Nephron (organoid): ENCODE results near the gene ZNF256.
A peak's percentile ranks its signal among the peaks of the same experiment; 100 is the strongest.
"Not testable (repeated sequence)": the region's sequence is repeated elsewhere in the genome, so short reads cannot be mapped to it uniquely, and the experiment has no call there.

Experiments used
- H3K27ac Mint-ChIP-seq, 3 experiments: 2 replicates each; pipeline ENCODE4 v1.8.0; 2020; ENCODE audit warnings: mixed read lengths in 3 of 3, mild to moderate bottlenecking in 2 of 3, moderate library complexity in 1 of 3
- H3K27me3 Mint-ChIP-seq: 2 replicates; pipeline ENCODE4 v1.8.0; 2021; ENCODE audit warnings: low read depth, mild to moderate bottlenecking, moderate library complexity, mixed read lengths
- H3K36me3 Mint-ChIP-seq: 2 replicates; pipeline ENCODE4 v1.8.0; 2020; ENCODE audit warnings: low read depth, mixed read lengths
- H3K4me1 Mint-ChIP-seq: 2 replicates; pipeline ENCODE4 v1.8.0; 2020; ENCODE audit warnings: mixed read lengths
- H3K4me3 Mint-ChIP-seq, 3 experiments: 2 replicates each; pipeline ENCODE4 v1.8.0; 2020; ENCODE audit warnings: mild to moderate bottlenecking in 3 of 3, mixed read lengths in 3 of 3, moderate library complexity in 2 of 3
- H3K9me3 Mint-ChIP-seq: 2 replicates; pipeline ENCODE4 v1.8.0; 2020; ENCODE audit warnings: mixed read lengths
- CTCF ChIP-seq, 3 experiments: fragments of 200-600 bp; sonication (generic); IDR thresholded peaks; one replicate each; pipeline ENCODE4 v1.5.0; 2021; ENCODE audit warnings: antibody characterized with exemption in 3 of 3; ENCODE audit not compliant: unreplicated experiment in 3 of 3

Gene ZNF256

DNA sequence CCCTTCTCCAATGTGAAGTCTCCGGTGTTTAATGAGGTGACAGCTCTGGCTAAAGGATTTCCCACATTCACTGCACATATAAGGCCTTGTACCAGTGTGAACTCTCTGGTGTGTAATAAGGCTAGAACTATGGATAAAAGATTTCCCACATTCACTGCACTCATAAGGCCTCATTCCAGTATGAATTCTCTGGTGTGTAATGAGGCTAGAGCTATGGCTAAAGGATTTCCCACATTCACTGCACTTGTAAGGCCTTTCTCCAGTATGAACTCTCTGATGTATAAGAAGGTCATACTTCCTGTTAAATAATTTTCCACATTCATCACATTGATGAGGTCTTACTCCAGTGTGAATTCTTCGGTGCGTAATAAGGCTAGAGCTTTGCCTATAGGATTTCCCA is 5.9 kb downstream of the ZNF256 start:
- peaks cover 75% of the 10 kb centered on the region for H3K9me3 Mint-ChIP-seq
- H3K4me3 Mint-ChIP-seq, result no peak overlapping the region
- H3K27ac Mint-ChIP-seq, result no peak overlapping the region
- H3K4me1 Mint-ChIP-seq, result peaks cover 5% of the 10 kb centered on the region
- H3K27me3 Mint-ChIP-seq, result no peaks in the 10 kb centered on the region
- H3K36me3 Mint-ChIP-seq, result peaks cover 98% of the 10 kb centered on the region
- no peak for TF ChIP-seq CTCF (IDR thresholded peaks at IDR 0.05; ENCODE audit: unreplicated experiment in 3 of 3)

- Mint-ChIP-seq H3K9me3 (peaks cover 71% of the 10 kb centered on the region), H3K27ac (no peak overlapping the region), H3K36me3 (peaks cover 98% of the 10 kb centered on the region), H3K4me1 (peaks cover 11% of the 10 kb centered on the region), H3K27me3 (no peaks in the 10 kb centered on the region), H3K4me3 (peak overlapping the region; percentile 97 to 100 (median 98))
- no peak for TF ChIP-seq CTCF (IDR thresholded peaks at IDR 0.05; ENCODE audit: unreplicated experiment in 3 of 3)
These were observed 11.8 kb downstream of the ZNF256 start for GRCh38 chr19:57935731-57936130.

DNA sequence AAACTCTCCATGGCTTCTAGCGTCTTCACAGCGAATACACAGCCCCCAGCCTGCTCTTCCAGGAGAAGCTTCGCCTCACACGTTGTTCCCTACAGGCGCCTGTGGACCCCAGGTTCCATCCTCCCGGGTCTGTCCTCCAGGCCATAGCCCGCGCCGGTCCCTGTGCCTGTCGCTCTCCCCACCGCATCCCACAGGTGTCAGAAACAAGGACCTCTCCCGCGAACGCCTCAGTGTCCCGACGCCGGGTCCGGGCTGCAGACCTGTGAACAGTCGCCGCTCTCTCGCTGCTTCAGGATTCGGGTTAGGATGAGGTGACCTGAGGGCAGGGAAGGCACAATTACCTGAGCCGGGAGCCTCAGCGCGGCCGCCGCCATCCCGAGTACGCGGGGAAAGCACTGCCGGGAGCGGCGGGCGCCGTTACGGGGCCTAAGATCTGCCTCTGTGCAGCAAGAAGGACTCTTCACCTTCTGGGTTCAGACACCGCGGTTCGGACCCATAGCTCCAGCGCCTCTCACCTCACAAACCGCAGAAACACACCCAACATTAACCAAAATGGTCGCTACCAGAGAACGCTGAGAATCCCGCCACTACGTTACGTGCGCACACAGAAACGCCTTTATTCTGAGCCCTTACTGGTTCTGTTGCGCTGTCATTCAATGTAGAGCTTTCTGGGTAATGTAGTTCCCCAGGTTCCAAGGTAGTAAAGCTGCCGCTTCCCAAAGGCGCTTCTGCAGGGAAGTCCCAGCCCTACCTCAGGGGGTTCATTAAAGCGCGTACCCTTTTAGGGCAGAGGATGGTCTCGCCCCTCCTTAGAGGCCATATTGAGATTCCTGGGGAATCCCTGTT is 12.5 kb downstream of the ZNF256 start, which contains the start of gene ZNF418:
ZNF418 (minus strand) TSS at position 583 of the 846 bp plus-strand sequence. CDS start 1,580 bp downstream, outside the sequence.
- no peak for TF ChIP-seq CTCF (IDR thresholded peaks at IDR 0.05; ENCODE audit: unreplicated experiment in 3 of 3)
- Mint-ChIP-seq H3K27ac (peak within 1 kb of the TSS; percentile 76 to 91 (median 89)), H3K36me3 (peaks cover 98% of the 10 kb centered on the region), H3K4me3 (peak within 1 kb of the TSS; percentile 97 to 100 (median 98)), H3K27me3 (no peaks in the 10 kb centered on the region), H3K9me3 (peaks cover 75% of the 10 kb centered on the region), H3K4me1 (peaks cover 11% of the 10 kb centered on the region)

DNA sequence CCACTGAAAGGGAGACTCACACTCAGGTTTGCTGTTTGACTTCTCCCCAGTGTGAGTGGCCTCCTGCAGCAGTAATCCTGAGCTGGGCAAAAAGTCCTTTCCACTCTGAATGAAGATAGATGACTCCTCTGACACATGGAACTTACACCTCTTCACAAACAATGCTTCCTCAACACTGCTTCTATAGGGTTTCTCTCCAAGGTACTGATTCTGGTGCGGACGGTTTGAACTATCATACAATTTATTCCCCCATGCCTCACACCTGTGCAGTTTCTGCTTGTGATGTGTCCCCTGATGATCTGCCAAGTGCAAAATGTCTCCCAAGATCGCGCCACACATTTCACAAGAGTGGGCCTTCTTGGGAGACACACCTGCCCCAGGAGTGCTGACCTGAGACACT is 19.9 kb downstream of the ZNF256 start:
- no peak for TF ChIP-seq CTCF (IDR thresholded peaks at IDR 0.05; ENCODE audit: unreplicated experiment in 3 of 3)
- H3K9me3 Mint-ChIP-seq, result peaks cover 75% of the 10 kb centered on the region
- no peaks in the 10 kb centered on the region for H3K27me3 Mint-ChIP-seq
- H3K27ac Mint-ChIP-seq, result no peak overlapping the region
- no peaks in the 10 kb centered on the region for H3K4me1 Mint-ChIP-seq
- H3K4me3 Mint-ChIP-seq, result no peak overlapping the region
- H3K36me3 Mint-ChIP-seq, result peaks cover 100% of the 10 kb centered on the region

- Mint-ChIP-seq H3K36me3 (peaks cover 92% of the 10 kb centered on the region), H3K4me3 (peak within 1 kb of the TSS; percentile 96 to 97 (median 96)), H3K4me1 (peaks cover 15% of the 10 kb centered on the region), H3K27ac (peak within 1 kb of the TSS; percentile 89 to 96 (median 92)), H3K9me3 (peaks cover 52% of the 10 kb centered on the region)
- peak in 1 of 3 experiments; percentile 34 for TF ChIP-seq CTCF (IDR thresholded peaks at IDR 0.05; ENCODE audit: unreplicated experiment in 3 of 3)
- H3K27me3 Mint-ChIP-seq, result not testable (repeated sequence)
These were observed 31.1 kb downstream of the ZNF256 start, which contains the start of gene ZNF417 for GRCh38 chr19:57916168-57916995. Gene ZNF417, minus strand, starts transcription at chr19:57916592. Its CDS starts 181 bp downstream, at chr19:57916411.
